ENCODE measurements around the gene AKR1C3.

DNA sequence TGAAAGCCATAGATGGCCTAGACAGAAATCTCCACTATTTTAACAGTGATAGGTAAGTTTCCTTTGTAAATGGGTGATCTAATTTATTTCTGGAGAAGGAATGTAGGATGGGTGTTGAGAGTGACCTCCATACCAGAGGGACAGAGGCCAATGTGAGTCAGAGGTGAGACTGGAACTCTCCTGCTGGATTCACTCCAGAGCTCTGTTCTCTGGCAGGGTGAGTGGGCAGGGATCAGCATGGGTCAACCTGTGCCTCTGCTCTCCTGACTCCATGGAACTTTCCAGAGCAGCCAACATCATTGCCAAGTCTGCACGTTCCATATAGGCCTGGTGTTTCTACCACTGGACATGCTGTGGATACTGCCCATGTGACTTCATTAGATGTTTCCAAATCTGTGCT is 11.4 kb downstream of the AKR1C3 start:
- TF ChIP-seq, protein P1, sequence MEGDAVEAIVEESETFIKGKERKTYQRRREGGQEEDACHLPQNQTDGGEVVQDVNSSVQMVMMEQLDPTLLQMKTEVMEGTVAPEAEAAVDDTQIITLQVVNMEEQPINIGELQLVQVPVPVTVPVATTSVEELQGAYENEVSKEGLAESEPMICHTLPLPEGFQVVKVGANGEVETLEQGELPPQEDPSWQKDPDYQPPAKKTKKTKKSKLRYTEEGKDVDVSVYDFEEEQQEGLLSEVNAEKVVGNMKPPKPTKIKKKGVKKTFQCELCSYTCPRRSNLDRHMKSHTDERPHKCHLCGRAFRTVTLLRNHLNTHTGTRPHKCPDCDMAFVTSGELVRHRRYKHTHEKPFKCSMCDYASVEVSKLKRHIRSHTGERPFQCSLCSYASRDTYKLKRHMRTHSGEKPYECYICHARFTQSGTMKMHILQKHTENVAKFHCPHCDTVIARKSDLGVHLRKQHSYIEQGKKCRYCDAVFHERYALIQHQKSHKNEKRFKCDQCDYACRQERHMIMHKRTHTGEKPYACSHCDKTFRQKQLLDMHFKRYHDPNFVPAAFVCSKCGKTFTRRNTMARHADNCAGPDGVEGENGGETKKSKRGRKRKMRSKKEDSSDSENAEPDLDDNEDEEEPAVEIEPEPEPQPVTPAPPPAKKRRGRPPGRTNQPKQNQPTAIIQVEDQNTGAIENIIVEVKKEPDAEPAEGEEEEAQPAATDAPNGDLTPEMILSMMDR (IDR thresholded peaks at IDR 0.05): no peak
- TF ChIP-seq POLR2AphosphoS5 (IDR thresholded peaks at IDR 0.05): no peak

Data from stomach (tissue), 4 donors.